NB4 (cell line): Measurements from ENCODE around the gene KCNIP3.

ENCODE experiments used
- CTCF ChIP-seq: IDR thresholded peaks from one replicate; pipeline ENCODE4 v1.5.1; 2012; ENCODE audit warnings: low read depth, low read length
- MYC ChIP-seq: IDR thresholded peaks from 2 replicates; pipeline ENCODE4 v1.6.1; 2011; ENCODE audit warnings: low read depth, low read length
- POLR2A ChIP-seq: IDR thresholded peaks from 2 replicates; pipeline ENCODE4 v1.6.1; 2011; ENCODE audit warnings: mild to moderate bottlenecking; ENCODE audit not compliant: insufficient read length; ENCODE audit errors: extremely low read depth

- TF ChIP-seq CTCF (no peak), MYC (no peak), POLR2A (no peak)
Observed at GRCh38 chr2:95267458-95268210, 29.5 kb upstream of the KCNIP3 start.
